GM10266 (cell line): Measurements from ENCODE around the gene SAXO1.

Experiments used
- DNase-seq: peaks from one replicate; pipeline ENCODE4 v3.0.0; 2012; ENCODE audit errors: extremely low spot score
- CTCF ChIP-seq: IDR thresholded peaks from 2 replicates; pipeline ENCODE4 v1.5.1; 2012; ENCODE audit warnings: mild to moderate bottlenecking, low read depth; ENCODE audit not compliant: control insufficient read depth, insufficient read depth; ENCODE audit errors: missing control alignments

SAXO1 gene

GRCh38 chr9:18971404-18971803, 61.6 kb downstream of the SAXO1 start:
- no peak for TF ChIP-seq CTCF
- DNase-seq, result no peak

DNA sequence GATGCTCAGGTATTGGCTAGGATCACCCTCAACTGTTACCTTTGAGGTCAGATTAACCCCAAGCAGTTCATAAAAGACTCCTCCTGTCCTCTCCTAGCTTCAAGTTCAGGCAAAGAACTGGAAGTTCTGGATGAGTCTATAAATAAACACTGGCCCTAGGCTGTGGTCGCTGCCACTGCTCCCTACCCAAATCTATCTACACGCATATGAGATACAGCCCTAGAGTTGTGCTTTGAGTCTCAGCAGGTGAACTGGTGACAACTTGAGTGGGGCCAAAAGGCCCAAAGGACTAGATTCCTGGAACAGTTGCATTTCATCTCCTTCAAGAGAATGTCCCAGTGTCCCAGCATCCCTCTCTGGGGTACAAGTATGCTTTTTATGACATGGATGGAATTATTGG, 62.6 kb downstream of the SAXO1 start:
- no peak for TF ChIP-seq CTCF
- no peak for DNase-seq

- no peak for DNase-seq
- no peak for TF ChIP-seq CTCF
Observed at GRCh38 chr9:18969128-18969527, 63.9 kb downstream of the SAXO1 start.

- TF ChIP-seq CTCF, result no peak
- no peak for DNase-seq
Observed at GRCh38 chr9:18955626-18956025, 77.4 kb downstream of the SAXO1 start.

GRCh38 chr9:18951936-18952335, 81.1 kb downstream of the SAXO1 start:
- DNase-seq, result no peak
- TF ChIP-seq CTCF, result no peak

DNA sequence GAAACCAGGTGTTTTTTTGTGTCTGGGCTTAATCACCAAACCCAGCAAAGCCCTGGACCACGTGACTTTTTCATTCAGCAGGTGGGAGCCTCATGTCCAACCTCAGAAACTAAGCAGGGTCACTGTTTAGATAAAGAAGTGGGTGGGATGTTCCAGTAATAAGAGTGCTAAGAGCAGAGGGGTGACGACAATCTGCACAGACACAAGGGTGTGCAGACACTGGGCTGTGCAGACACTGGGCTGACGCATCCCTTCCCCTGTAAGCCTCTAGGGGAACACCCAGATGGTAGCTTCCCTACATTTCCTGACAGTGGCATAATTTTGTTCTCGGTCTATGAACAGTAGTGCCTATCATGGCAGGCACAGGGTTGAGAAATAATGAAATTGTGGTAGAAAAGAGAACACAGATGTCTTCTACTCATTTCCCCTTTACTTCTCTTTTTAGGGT, 85.1 kb downstream of the SAXO1 start:
- no peak for TF ChIP-seq CTCF
- no peak for DNase-seq

DNA sequence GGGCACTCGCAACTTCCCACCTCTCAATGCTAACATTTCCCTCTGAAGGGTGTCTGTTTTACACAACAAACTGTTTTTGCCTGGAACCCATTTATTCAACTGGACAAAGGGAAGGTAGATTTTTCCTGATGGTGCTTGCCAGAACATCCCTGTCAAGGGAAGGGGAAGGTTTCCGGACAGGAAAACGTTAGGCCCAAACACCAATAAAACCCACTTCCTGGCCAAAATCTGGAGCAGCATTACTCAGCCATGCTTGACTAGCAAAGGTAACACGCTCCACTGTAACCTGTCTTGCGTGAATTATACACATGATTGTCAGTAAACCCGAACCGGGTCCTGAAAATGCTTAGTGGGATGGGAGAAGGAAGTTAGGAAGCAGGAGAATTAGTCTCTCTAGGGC, 90.2 kb downstream of the SAXO1 start:
- no peak for TF ChIP-seq CTCF
- no peak for DNase-seq
